Prostate gland (tissue), 2 donors: Measurements from ENCODE around the gene TMEM74B.

Experiments used
- POLR2A ChIP-seq: fragments of 450-650 bp; IDR thresholded peaks from one replicate; pipeline ENCODE4 v1.6.1; 2016; ENCODE audit warnings: antibody characterized with exemption, mild to moderate bottlenecking
- TF ChIP-seq, protein P1 (sequence below), 4 experiments: fragments of 200-600 bp in 2 of 4; fragments of 450-650 bp in 2 of 4; sonication (generic) in 2 of 4; IDR thresholded peaks; 1 replicate in 3 of 4; 2 replicates in 1 of 4; pipeline ENCODE4 v1.5.1; 2016 to 2019; ENCODE audit warnings: antibody characterized with exemption in 4 of 4, mild to moderate bottlenecking in 2 of 4, moderate library complexity in 2 of 4

GRCh38 chr20:1199212-1199873 lies 14.6 kb upstream of the TMEM74B start:
- TF ChIP-seq POLR2A, result no peak
- TF ChIP-seq, protein P1, sequence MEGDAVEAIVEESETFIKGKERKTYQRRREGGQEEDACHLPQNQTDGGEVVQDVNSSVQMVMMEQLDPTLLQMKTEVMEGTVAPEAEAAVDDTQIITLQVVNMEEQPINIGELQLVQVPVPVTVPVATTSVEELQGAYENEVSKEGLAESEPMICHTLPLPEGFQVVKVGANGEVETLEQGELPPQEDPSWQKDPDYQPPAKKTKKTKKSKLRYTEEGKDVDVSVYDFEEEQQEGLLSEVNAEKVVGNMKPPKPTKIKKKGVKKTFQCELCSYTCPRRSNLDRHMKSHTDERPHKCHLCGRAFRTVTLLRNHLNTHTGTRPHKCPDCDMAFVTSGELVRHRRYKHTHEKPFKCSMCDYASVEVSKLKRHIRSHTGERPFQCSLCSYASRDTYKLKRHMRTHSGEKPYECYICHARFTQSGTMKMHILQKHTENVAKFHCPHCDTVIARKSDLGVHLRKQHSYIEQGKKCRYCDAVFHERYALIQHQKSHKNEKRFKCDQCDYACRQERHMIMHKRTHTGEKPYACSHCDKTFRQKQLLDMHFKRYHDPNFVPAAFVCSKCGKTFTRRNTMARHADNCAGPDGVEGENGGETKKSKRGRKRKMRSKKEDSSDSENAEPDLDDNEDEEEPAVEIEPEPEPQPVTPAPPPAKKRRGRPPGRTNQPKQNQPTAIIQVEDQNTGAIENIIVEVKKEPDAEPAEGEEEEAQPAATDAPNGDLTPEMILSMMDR (IDR thresholded peaks at IDR 0.05), result no peak
